ENCODE measurements around the gene SCGB3A1. TPM values are rescaled to one million over a fixed set of nuclear protein-coding genes. Genes with fewer than 3 reads are reported as not detected.

SCGB3A1 gene
- total RNA-seq, 1 donor, result not detected

GRCh38 chr5:180603076-180603594 lies 11.8 kb upstream of the SCGB3A1 start:
- H3K9me3 ChIP-seq (ENCODE audit: low read depth, low read length), result no peaks in the 10 kb centered on the region
- H3K4me1 ChIP-seq (ENCODE audit: insufficient read depth, low read length), result no peaks in the 10 kb centered on the region
- no peak overlapping the region for H3K4me3 ChIP-seq (ENCODE audit: low read length)
- no peaks in the 10 kb centered on the region for H3K27me3 ChIP-seq (ENCODE audit: insufficient read depth, low read length)

DNA sequence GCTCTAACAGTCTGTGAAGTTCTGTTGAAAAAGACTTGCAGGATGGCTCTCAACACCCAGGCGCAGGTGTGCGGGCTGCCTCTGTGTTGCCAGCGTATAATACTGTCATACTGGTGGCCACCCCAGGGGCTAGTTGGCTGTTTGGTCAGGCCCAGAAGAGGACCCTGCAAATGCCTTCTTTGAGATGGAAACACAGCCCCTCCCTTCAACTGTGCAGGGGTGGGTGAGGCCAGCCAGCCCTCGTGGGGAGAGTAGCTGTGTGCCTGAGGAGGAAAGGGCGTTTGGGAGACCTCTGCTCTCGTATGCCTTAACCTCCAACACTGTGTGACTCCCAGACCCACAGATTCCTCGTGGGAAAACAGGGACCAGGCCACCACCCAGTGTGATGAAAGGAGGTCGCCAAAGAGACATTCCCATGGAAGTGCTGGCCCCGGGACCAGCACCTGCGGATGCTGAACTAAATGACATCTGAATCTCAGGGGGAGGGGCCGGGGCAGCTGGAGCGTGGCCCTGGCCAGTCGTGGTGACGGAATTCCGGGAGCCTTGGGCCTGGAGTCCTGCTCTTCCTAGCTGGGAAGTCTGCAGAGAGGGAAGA lies 11.3 kb upstream of the SCGB3A1 start:
- Histone ChIP-seq H3K4me1 (ENCODE audit: insufficient read depth, low read length) (no peaks in the 10 kb centered on the region), H3K27me3 (ENCODE audit: insufficient read depth, low read length) (no peaks in the 10 kb centered on the region), H3K4me3 (ENCODE audit: low read length) (no peak overlapping the region), H3K9me3 (ENCODE audit: low read depth, low read length) (no peaks in the 10 kb centered on the region)

GRCh38 chr5:180601591-180602480 lies 10.5 kb upstream of the SCGB3A1 start:
- H3K9me3 ChIP-seq (ENCODE audit: low read depth, low read length), result no peaks in the 10 kb centered on the region
- no peak overlapping the region for H3K4me3 ChIP-seq (ENCODE audit: low read length)
- no peaks in the 10 kb centered on the region for H3K4me1 ChIP-seq (ENCODE audit: insufficient read depth, low read length)
- H3K27me3 ChIP-seq (ENCODE audit: insufficient read depth, low read length), result no peaks in the 10 kb centered on the region

GRCh38 chr5:180600554-180601041 lies 9.3 kb upstream of the SCGB3A1 start:
- Histone ChIP-seq H3K27me3 (ENCODE audit: insufficient read depth, low read length) (no peaks in the 10 kb centered on the region), H3K9me3 (ENCODE audit: low read depth, low read length) (no peaks in the 10 kb centered on the region), H3K4me1 (ENCODE audit: insufficient read depth, low read length) (no peaks in the 10 kb centered on the region), H3K4me3 (ENCODE audit: low read length) (no peak overlapping the region)

- Histone ChIP-seq H3K27me3 (ENCODE audit: insufficient read depth, low read length) (no peaks in the 10 kb centered on the region), H3K4me3 (ENCODE audit: low read length) (no peak overlapping the region), H3K9me3 (ENCODE audit: low read depth, low read length) (no peaks in the 10 kb centered on the region), H3K4me1 (ENCODE audit: insufficient read depth, low read length) (no peaks in the 10 kb centered on the region)
Measured at GRCh38 chr5:180599981-180600553, 8.8 kb upstream of the SCGB3A1 start.

DNA sequence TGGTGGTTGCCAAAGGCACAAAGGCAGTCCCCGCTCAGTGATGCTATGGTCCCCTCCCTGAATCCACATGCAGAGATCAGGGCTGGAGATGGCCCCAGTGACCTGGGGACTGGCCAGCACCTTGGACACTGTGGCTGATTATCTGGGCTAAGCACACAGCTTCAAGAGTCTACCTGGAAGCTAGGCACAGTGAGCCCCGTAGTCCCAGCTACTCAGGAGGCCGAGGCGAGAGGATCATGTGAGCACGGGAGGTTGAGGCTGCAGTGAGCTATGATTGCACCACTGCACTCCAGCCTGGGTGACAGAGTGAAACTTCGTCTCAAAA lies 8.3 kb upstream of the SCGB3A1 start:
- no peaks in the 10 kb centered on the region for H3K27me3 ChIP-seq (ENCODE audit: insufficient read depth, low read length)
- no peaks in the 10 kb centered on the region for H3K9me3 ChIP-seq (ENCODE audit: low read depth, low read length)
- H3K4me3 ChIP-seq (ENCODE audit: low read length), result no peak overlapping the region
- no peaks in the 10 kb centered on the region for H3K4me1 ChIP-seq (ENCODE audit: insufficient read depth, low read length)

DNA sequence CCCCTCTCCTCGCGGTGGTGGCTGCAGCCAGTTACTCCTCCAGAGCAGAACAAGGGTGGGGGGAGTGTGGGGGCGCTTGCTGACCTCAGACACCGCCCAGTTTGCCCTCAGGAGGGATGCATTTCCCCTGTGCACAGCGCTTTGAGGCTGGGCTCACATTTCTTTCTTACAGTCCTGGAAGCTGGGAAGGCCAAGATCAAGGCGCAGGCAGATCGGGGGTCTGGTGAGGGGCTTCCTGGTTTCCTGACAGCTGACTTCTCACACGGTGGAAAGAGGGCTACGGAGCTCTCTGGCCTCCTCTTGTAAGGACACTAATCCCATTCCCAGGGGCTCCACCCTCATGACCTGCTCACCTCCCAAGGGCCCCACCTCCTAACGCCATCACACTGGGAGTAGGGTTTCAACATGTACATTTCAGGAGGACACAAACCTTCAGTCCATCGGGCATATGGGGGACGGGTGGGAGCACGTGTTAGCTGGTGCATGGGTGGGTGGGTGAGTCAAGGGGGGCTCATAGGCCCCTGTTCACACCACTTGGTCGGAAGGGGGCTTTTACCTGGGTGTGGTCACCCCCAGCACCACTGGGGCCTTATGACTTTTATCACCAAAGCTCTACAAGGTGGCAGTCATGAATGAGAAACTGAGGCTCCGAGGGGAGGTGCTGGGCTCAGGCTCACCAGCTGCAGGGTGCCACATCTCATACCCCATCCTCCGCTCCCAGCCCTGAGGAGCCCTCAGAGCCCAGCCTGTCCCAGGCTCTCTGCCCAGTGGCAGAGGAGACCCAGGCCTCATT lies 7.7 kb upstream of the SCGB3A1 start:
- Histone ChIP-seq H3K27me3 (ENCODE audit: insufficient read depth, low read length) (no peaks in the 10 kb centered on the region), H3K9me3 (ENCODE audit: low read depth, low read length) (no peaks in the 10 kb centered on the region), H3K4me3 (ENCODE audit: low read length) (no peak overlapping the region), H3K4me1 (ENCODE audit: insufficient read depth, low read length) (no peaks in the 10 kb centered on the region)

GRCh38 chr5:180598316-180598701 lies 7.0 kb upstream of the SCGB3A1 start:
- no peak overlapping the region for H3K4me3 ChIP-seq (ENCODE audit: low read length)
- H3K27me3 ChIP-seq (ENCODE audit: insufficient read depth, low read length), result no peaks in the 10 kb centered on the region
- H3K4me1 ChIP-seq (ENCODE audit: insufficient read depth, low read length), result no peaks in the 10 kb centered on the region
- no peaks in the 10 kb centered on the region for H3K9me3 ChIP-seq (ENCODE audit: low read depth, low read length)

- Histone ChIP-seq H3K4me3 (ENCODE audit: low read length) (no peak overlapping the region), H3K9me3 (ENCODE audit: low read depth, low read length) (no peaks in the 10 kb centered on the region), H3K4me1 (ENCODE audit: insufficient read depth, low read length) (no peaks in the 10 kb centered on the region), H3K27me3 (ENCODE audit: insufficient read depth, low read length) (peaks cover 2% of the 10 kb centered on the region)
Measured at GRCh38 chr5:180596668-180597231, 5.5 kb upstream of the SCGB3A1 start.

DNA sequence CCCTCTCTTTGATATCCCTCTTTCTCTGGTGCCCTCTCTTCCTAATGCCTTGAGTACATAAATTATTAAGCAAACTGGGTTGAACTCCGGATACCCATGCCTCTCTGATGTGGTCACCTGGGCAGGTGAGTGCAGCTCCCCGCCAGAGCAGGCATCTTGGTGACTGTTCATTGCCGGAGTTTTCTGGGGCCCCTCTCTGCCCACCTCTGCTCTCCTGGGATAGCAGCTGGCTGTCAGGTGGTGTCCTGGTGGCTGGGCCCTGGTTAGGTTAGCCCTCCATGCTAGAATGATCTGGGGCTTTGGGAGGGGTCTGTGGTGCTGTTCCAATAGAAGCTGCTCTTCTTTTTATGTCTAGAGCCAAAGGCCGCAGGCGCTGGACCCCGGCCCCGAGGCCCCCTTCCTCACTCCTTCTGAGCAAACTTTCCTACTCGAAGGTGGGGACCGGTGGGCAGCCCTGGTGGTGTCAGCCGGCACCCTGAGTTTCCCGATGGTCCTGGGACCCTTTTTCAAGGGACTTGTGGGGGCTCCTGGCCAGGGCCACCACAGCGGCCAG lies 4.9 kb upstream of the SCGB3A1 start:
- Histone ChIP-seq H3K4me3 (ENCODE audit: low read length) (no peak overlapping the region), H3K27me3 (ENCODE audit: insufficient read depth, low read length) (peaks cover 2% of the 10 kb centered on the region), H3K4me1 (ENCODE audit: insufficient read depth, low read length) (peaks cover 2% of the 10 kb centered on the region), H3K9me3 (ENCODE audit: low read depth, low read length) (no peaks in the 10 kb centered on the region)

DNA sequence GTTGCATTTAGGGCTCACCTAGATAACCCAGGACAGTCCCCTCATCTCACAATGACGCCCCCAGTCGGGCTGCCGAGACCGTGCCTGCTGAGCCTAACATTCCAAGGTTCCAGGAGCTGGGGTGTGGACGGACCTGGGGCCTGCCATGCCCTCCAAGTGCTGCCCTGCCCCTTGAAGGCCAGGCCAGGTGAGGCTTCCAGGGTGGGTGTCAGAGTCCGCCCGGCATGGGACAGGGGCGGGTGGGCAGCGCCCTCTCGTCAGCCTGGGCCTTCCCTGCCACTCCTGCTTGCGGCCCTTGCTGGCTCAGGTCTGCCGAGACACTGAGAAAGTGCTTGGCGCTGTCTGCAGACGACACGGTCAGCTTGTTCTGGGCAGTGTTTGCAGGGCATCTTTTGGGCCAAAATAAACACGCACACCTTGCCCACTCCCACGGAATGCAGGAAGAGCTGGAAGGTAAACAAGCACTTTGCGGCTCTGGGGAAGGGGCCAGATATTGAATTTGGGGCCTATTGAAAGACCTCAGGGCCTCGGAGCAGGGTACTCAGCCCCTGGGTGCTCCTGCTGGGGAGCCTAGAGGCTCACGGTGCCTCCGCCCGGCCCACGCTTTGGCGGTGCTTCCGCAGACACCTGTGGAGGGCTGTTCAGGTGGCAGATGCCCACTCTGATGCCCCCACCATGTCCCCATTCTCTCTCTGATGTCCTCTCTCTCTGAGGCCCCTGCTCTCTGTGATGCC lies 4.2 kb upstream of the SCGB3A1 start:
- Histone ChIP-seq H3K4me3 (ENCODE audit: low read length) (no peak overlapping the region), H3K4me1 (ENCODE audit: insufficient read depth, low read length) (peaks cover 9% of the 10 kb centered on the region), H3K9me3 (ENCODE audit: low read depth, low read length) (no peaks in the 10 kb centered on the region), H3K27me3 (ENCODE audit: insufficient read depth, low read length) (peaks cover 5% of the 10 kb centered on the region)

DNA sequence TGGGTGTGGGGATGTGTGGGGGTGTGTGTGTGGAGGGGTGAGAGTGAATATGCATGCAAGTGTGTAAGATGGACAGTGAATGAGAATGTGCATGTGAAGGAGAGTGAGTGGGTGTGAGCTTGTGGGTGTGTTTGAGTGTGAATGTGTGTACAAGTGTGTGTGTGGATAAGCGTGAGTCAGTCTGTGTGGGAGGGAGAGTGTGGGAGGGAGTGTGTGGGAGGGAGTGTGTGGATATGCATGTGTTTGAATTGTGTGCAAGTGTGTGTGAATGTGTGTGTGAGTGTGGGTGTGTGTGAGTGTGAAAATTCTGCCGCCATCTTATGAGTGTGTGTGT lies 3.7 kb upstream of the SCGB3A1 start:
- peaks cover 11% of the 10 kb centered on the region for H3K4me1 ChIP-seq (ENCODE audit: insufficient read depth, low read length)
- no peak overlapping the region for H3K4me3 ChIP-seq (ENCODE audit: low read length)
- H3K9me3 ChIP-seq (ENCODE audit: low read depth, low read length), result no peaks in the 10 kb centered on the region
- H3K27me3 ChIP-seq (ENCODE audit: insufficient read depth, low read length), result peaks cover 11% of the 10 kb centered on the region

DNA sequence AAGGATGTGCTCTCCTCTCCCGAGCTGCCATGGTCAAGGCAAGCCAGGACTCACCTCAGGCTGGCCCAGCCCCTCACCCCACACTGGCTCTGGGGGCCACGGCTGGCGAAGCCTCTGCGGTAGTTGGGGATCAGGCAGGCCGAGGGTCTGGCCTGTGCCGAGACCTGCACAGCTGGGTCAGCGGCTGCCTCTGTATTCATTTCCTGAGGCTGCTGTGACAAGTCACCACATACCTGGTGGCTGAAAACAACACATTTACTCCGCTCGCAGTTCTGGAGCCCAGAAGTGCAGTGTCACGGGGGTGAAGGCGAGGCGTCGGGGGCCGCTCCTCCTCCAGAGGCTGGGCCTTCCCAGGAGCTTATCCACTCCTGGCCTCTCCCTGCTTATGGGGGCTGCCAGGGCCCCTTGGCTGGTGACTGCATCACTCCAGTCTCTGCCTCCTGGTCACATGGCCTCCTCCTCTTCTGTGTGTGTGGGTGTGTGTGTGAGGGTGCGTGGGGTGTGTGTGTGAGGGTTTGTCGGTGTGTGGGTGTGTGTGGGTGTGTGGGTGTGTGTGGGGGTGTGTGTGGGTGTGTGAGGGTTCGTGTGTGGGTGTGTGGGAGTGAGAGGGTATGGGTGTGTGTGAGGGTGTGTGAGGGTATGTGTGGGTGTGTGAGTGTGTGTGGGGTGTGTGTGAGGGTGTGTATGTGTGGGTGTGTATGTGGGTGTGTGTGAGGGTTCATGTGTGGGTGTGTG lies 3.2 kb upstream of the SCGB3A1 start:
- Histone ChIP-seq H3K9me3 (ENCODE audit: low read depth, low read length) (no peaks in the 10 kb centered on the region), H3K4me3 (ENCODE audit: low read length) (no peak overlapping the region), H3K27me3 (ENCODE audit: insufficient read depth, low read length) (peaks cover 16% of the 10 kb centered on the region), H3K4me1 (ENCODE audit: insufficient read depth, low read length) (peaks cover 11% of the 10 kb centered on the region)

Data from mononuclear cell (primary cell).